Activated T-cell treated with anti-CD3 and anti-CD28 coated beads for 4 hours (primary cell): ENCODE results near the gene RPS3.

Experiments used
- DNase-seq: peaks from one replicate; pipeline ENCODE4 v3.0.0-alpha.2; 2020

RPS3 gene

DNA sequence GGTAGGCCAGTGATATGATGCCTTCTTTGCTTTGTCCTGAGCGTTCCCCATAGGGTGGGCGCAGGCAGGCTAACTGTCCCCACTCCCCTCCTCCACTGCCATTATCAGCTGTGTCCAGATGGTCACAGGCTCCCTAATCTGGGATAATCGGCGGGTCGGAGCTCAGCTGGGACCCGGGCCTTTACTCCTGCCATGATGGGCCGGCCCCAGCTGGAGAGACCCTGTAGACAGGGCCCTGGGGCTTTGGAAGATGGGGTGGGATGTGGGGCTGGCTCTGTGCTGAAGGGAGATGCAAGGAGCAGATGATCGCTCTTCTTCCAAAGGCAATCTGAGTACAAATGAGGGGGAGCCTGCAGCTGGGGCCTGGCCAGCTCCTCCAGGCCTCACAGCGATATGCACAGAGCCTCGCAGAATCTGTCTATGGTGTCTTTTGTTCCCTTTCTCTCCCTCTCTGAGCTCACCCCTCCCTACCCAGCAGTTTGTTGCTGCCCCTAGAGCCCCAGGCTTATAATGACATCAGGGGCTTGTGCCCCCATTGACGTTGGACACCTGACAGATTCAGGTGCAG, 21.8 kb downstream of the RPS3 start:
- DNase-seq: no peak

- DNase-seq: no peak
Observed at GRCh38 chr11:75421902-75422247, 22.6 kb downstream of the RPS3 start.

DNA sequence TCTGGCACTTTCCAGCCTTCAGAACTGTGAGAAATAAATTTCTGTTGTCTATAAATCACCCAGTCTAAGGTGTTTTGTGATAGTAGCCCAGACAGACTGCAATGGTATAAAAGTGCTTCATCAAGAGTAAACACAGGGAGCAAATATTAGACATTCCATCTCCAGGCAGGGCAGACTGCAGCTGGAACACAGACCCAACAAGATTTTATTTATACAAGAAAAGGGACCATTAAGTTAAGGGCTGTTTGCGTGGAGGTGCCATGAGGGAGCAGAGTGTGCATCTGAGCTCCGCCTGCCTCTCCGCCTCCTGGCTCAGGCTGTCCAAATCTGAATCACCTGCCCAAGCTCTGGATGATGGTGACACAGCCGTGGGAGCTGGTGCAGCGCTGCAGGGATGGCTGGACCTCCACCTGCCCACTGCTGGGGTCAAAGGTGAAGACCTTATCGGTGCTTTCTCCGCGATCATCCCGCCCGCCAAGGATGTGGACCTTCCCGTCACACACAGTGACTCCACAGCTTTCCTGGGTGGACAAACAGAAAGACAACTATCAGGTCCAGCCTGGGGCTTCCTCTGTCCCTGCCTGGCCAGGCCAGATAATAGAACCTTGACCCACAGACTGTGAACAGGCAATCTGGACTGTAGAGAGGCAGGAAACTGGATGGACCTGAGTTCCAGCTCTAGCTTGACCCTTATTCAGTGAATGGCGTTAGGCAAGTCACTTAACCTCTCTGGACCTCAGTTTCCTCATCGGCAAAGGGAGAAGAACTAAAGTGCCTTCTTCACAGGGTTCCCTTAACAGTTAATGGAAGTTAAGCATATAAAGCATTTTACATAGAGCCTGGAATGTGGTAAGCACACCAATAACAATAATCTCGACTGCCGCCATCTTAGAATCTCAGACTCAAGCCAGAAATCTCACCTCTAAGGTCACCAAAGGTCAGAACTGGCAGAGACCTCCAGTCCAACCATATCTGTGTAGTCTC, 23.2 kb downstream of the RPS3 start:
- no peak for DNase-seq

DNA sequence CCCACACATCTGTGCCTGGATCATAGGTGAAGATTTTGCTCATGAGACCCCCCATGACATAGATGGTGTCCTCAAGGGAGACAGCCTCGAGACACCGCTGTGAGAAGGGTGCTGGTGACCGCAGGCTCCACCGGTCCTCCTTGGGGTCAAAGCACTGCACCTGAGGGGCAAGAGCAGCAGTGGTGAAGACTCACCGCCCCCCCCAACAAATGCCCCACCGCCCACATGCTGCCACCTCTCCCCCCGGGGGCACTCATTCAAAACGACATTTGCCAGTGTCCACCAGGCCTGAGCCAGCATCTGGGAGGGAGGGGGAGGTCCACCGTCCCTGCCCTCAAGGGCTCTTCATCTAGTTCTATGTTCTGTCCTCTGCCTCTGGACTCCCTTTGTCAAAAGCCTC, 24.4 kb downstream of the RPS3 start:
- DNase-seq: no peak

DNA sequence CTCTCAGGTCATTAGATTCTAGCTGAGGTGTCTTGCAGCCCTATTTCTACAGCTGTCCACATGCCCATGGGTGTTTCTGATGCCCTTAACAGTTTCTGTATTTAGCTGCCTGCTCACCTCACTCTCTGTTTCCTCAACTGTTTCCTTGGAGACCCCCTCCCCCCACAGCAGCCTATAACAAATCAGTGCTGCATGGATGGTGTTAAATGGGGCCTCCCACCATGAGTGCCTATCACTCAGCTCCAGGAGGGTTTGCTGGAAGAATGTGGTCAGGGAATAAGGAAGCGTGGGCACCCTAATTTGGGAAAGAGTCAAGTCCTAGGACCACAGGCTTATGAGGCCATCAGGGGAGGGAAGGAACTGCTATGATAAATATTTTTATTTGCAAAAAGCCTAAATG, 25.1 kb downstream of the RPS3 start:
- DNase-seq: no peak

DNA sequence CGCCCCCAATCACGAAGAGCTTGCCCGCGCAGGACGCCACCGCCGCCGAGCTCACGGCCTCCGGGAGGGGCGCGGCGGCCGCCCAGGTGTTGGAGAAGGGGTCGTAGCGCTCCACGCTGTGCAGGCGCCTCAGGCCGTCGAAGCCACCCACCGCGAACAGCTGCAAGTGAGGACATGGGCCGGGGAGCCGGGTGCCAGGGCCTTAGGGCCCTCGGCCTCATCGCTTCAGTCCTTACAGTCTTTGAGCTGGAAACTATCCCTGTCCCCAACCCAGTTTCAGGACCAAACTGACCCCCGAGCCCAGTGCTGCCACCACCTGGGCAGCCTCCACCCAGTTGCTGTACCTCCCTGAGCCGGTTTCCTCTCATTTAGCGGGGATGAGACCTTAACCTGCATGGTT, 26.1 kb downstream of the RPS3 start:
- no peak for DNase-seq

GRCh38 chr11:75426720-75427086, 27.4 kb downstream of the RPS3 start:
- no peak for DNase-seq

- no peak for DNase-seq
Observed at GRCh38 chr11:75427181-75427580, 27.9 kb downstream of the RPS3 start.

DNA sequence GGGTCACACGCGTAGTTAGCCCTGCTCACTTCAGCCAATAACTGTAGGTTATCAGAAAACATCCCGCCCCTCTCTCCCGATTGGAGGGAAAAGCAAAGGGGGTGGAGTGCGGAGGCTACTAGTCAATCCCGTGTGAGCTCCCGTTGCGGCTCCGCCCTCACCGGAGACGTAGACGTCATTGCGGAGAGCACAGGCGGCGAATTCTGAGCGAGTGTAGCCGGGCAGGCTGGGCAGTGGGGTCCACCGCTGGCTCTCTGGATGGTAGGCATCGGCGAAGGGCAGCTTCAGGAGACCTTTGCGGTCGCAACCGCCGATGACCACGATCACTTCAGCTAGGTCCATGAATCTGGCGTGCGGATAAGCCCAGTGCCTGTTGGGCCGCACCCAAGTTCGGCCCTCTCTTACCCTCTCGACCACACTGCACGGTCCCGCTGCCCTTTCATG, 29.0 kb downstream of the RPS3 start:
- DNase-seq: peak; percentile 56

GRCh38 chr11:75428989-75429640, 29.8 kb downstream of the RPS3 start:
- no peak for DNase-seq

- DNase-seq: no peak
Observed at GRCh38 chr11:75429641-75429901, 30.3 kb downstream of the RPS3 start.

- DNase-seq: peak; percentile 32
Observed at GRCh38 chr11:75429902-75430713, 30.8 kb downstream of the RPS3 start.

DNA sequence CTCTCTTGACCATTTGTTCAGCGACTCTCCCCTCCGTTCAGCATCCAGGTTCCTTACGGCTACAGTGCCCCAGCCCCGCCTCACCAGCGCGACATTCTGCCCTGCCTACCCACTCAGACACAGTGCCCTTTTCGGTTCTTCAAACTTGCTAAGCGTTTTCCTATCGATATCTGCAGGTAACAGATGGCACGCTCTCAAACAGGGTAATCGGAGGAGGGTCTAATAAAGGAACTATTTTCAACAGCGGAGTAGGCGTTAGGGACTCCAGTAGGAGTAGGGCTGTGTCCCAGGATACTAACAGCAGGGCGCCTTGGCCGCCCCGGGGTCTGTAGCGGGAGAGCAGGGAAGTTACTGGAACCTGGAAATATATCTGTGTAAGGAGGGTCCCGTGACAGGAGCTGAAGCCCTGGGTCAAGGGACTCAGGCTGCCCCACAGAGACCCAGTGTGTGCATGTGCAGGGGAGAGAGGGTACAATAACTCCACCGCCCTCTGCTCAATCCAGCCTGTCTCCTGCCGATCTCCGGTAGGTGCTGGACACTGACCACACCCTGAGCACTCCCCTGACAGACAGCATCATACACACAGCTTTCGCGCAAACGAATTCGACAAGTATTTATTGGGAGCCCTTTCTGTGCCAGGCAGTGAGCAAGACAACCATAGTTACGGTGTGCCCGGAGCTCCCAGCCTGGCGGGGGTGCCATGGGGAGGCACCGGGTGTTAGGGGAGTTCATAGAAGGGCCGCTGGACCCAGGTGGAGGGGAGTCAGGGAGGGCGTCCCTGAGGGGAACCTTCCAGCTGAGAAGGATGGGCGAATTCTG, 31.6 kb downstream of the RPS3 start:
- no peak for DNase-seq

GRCh38 chr11:75431533-75432525, 32.5 kb downstream of the RPS3 start:
- DNase-seq: no peak

GRCh38 chr11:75432911-75433321, 33.6 kb downstream of the RPS3 start, which contains the start of gene KLHL35:
KLHL35 (minus strand) TSS chr11:75433203; CDS start chr11:75430629, 2,574 bp downstream.
- no peak for DNase-seq

- DNase-seq: no peak
Observed at GRCh38 chr11:75433443-75433842, 34.1 kb downstream of the RPS3 start.

GRCh38 chr11:75434051-75434450, 34.7 kb downstream of the RPS3 start:
- no peak for DNase-seq

GRCh38 chr11:75434886-75435570, 35.7 kb downstream of the RPS3 start:
- DNase-seq: no peak

DNA sequence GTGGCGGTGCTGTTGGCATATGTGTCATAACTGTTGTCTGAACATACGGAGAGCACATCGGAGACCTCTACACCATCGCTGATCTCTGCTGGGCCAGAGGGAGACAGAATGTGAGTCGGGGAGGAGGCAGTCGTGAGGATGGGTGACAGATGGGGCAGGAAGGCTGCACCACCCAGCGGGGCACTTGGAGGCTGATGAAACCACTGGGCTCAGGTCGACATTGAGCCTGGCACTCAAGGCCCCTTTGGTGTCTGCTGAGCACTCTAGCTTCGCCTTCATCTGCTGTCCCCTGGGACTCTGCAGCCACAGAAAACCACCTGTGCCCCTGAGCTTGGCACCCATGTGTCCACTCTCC, 36.2 kb downstream of the RPS3 start:
- no peak for DNase-seq

DNA sequence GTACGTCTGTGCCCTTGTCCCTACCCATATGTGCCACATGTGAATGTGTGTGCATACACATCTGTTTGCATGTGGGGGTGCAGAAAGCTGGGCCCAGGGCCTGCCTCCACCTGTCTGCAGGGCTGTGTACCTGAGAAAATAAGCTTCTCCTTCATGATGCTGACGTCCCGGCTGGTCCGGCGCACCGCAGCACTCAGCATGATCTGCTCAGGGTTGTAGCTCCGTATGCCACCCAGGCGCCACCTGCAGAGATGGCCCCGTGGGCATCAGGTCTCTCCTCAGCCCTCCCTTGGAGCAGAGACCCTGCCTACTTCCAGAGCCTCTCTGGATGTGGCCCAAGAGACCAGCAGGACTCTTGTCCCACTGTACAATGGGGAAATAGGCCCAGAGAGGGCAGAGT, 37.5 kb downstream of the RPS3 start:
- no peak for DNase-seq
